Mesenchymal stem cell (in vitro differentiated cells and primary cell): ENCODE data around the gene NRXN3.

Experiments
- DNase-seq: peaks from one replicate; pipeline ENCODE4 v3.0.0-alpha.2; 2013
- H2AFZ ChIP-seq: one replicate; pipeline ENCODE4 v1.6.1; 2013; ENCODE audit warnings: low read depth, mild to moderate bottlenecking, control low read depth, inconsistent platforms, low read length, moderate library complexity
- H2AK5ac ChIP-seq: 2 replicates; pipeline ENCODE4 v1.6.1; 2013; ENCODE audit warnings: low read length, moderate library complexity, mild to moderate bottlenecking, inconsistent platforms; ENCODE audit not compliant: severe bottlenecking
- H2BK120ac ChIP-seq: one replicate; pipeline ENCODE4 v1.6.1; 2013; ENCODE audit warnings: low read depth, mild to moderate bottlenecking, inconsistent platforms, low read length, moderate library complexity
- H2BK12ac ChIP-seq, 2 experiments: one replicate each; pipeline ENCODE4 v1.6.1; 2013; ENCODE audit warnings: inconsistent platforms in 2 of 2, low read length in 2 of 2, mild to moderate bottlenecking in 2 of 2, moderate library complexity in 2 of 2, control low read depth in 1 of 2
- H2BK15ac ChIP-seq: one replicate; pipeline ENCODE4 v1.6.1; 2013; ENCODE audit warnings: mild to moderate bottlenecking, low read depth, inconsistent platforms; ENCODE audit not compliant: poor library complexity, severe bottlenecking
- H2BK5ac ChIP-seq: 2 replicates; pipeline ENCODE4 v1.6.1; 2013; ENCODE audit warnings: low read depth, mild to moderate bottlenecking, low read length, control low read depth, inconsistent platforms; ENCODE audit not compliant: poor library complexity, severe bottlenecking
- H3K14ac ChIP-seq, 2 experiments: one replicate each; pipeline ENCODE4 v1.6.1; 2013; ENCODE audit warnings: inconsistent platforms in 2 of 2, low read length in 2 of 2, control low read depth in 1 of 2, mild to moderate bottlenecking in 1 of 2, moderate library complexity in 1 of 2
- H3K18ac ChIP-seq, 2 experiments: one replicate each; pipeline ENCODE4 v1.6.1; 2013; ENCODE audit warnings: inconsistent platforms in 2 of 2, low read length in 2 of 2, control low read depth in 1 of 2, low read depth in 1 of 2, mild to moderate bottlenecking in 1 of 2
- H3K23ac ChIP-seq, 2 experiments: one replicate each; pipeline ENCODE4 v1.6.1; 2013; ENCODE audit warnings: inconsistent platforms in 2 of 2, low read length in 2 of 2, mild to moderate bottlenecking in 2 of 2, moderate library complexity in 2 of 2, control low read depth in 1 of 2
- H3K27ac ChIP-seq: 2 replicates; pipeline ENCODE4 v1.5.1; 2013; ENCODE audit warnings: mild to moderate bottlenecking, moderate library complexity, low read length, control low read depth, inconsistent platforms; ENCODE audit not compliant: poor library complexity, severe bottlenecking
- H3K27me3 ChIP-seq, 2 experiments: 2 replicates each; pipeline versions ENCODE4 v1.6.1 to v1.7.0; 2013; ENCODE audit warnings: low read length in 2 of 2, mild to moderate bottlenecking in 2 of 2, moderate library complexity in 2 of 2, control low read depth in 1 of 2, inconsistent platforms in 1 of 2; ENCODE audit not compliant: control insufficient read depth in 1 of 2, insufficient read depth in 1 of 2
- H3K36me3 ChIP-seq, 2 experiments: 2 replicates each; pipeline versions ENCODE4 v1.6.1 to v1.7.0; 2013; ENCODE audit warnings: low read length in 2 of 2, control low read depth in 1 of 2, inconsistent platforms in 1 of 2, low read depth in 1 of 2, mild to moderate bottlenecking in 1 of 2; ENCODE audit not compliant: insufficient read depth in 2 of 2, control insufficient read depth in 1 of 2
- H3K4ac ChIP-seq, 2 experiments: one replicate each; pipeline ENCODE4 v1.6.1; 2013; ENCODE audit warnings: inconsistent platforms in 2 of 2, low read length in 2 of 2, mild to moderate bottlenecking in 2 of 2, moderate library complexity in 2 of 2, control low read depth in 1 of 2, low read depth in 1 of 2
- H3K4me1 ChIP-seq: 2 replicates; pipeline ENCODE4 v1.6.1; 2013; ENCODE audit warnings: low read depth, low read length, control low read depth; ENCODE audit not compliant: control insufficient read depth, insufficient read depth
- H3K4me2 ChIP-seq: 2 replicates; pipeline ENCODE4 v1.6.1; 2013; ENCODE audit warnings: low read length, mild to moderate bottlenecking, inconsistent platforms; ENCODE audit not compliant: poor library complexity, severe bottlenecking
- H3K4me3 ChIP-seq, 2 experiments: 2 replicates each; pipeline versions ENCODE4 v1.5.1 to v1.7.0; 2013; ENCODE audit warnings: low read length in 2 of 2, mild to moderate bottlenecking in 2 of 2, control low read depth in 1 of 2, low read depth in 1 of 2; ENCODE audit not compliant: insufficient read depth in 1 of 2
- H3K79me1 ChIP-seq: replicated peaks from 2 replicates; pipeline ENCODE4 v1.6.1; 2013; ENCODE audit warnings: mild to moderate bottlenecking, control low read depth, low read length, inconsistent platforms; ENCODE audit not compliant: poor library complexity, severe bottlenecking
- H3K9ac ChIP-seq: 2 replicates; pipeline ENCODE4 v1.7.0; 2013; ENCODE audit warnings: mild to moderate bottlenecking, low read length, moderate library complexity
- H3K9me3 ChIP-seq: 2 replicates; pipeline ENCODE4 v1.7.0; 2013; ENCODE audit warnings: mild to moderate bottlenecking, low read length; ENCODE audit not compliant: control insufficient read depth
- H4K8ac ChIP-seq: one replicate; pipeline ENCODE4 v1.6.1; 2013; ENCODE audit warnings: inconsistent platforms, mild to moderate bottlenecking, low read length, moderate library complexity
- H4K91ac ChIP-seq: one replicate; pipeline ENCODE4 v1.6.1; 2013; ENCODE audit warnings: mild to moderate bottlenecking, low read length, inconsistent platforms
- WGBS: methylation state at CpG from one replicate; pipeline ENCODE4 v1.1.7; 2013; ENCODE audit warnings: mixed read lengths; 5-methylcytosine and 5-hydroxymethylcytosine counted together

The NRXN3 gene

DNA sequence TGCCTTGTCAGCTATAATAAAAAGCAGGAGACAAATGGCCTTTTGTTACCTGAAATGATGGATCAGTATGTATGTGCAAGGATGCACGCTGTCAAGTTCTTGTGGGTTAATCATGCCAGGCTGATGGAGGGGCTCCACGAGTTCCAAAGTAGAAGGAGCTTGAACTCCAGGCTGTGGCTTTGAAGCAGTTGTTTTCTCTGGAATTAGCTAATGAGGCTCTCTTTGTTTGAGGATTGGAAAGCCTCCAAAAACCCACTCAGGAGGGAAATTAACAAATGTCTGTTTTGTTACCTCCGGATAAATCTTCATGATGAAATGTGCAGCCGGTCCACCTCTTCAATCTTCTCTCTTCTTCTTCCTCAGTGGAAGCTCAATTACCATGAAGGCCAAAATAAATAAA is 1435.7 kb downstream of the NRXN3 start:
- Histone ChIP-seq H3K27me3 (no peaks in the 10 kb centered on the region), H2BK12ac (no peak overlapping the region)
- WGBS, result 86% methylated on average over 4 of the region's 4 CpGs

DNA sequence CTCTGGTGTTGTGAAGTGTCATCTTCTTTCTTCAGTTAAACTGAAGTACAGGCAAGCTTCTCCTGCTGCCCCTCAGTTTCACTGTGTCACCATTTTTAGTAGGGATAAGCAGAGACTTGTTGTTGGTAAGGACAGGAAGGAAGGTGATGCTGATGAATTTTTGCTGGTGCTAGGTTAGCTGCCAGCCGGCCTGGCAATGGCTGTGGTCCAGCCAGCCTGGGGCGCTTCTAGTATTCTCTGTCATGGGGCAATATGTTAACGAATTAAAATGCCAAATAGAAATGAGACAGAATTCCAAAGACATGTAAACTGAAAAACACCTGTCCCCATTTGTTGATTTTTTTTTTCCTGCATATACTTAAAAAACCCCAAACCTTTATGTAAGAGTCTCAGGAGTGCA is 1438.3 kb downstream of the NRXN3 start:
- 78% methylated on average over 1 of the region's 3 CpGs for WGBS

More for the DNA sequence above, 1435.7 kb downstream of the NRXN3 start:
- no peak overlapping the region for H3K4me2 ChIP-seq
- H3K9ac ChIP-seq, result no peak overlapping the region
- DNase-seq, result no peak
- no peak overlapping the region for H2AK5ac ChIP-seq
- no peak overlapping the region for H3K14ac ChIP-seq
- H2AFZ ChIP-seq, result no peak overlapping the region
- no peak overlapping the region for H4K8ac ChIP-seq
- H4K91ac ChIP-seq, result no peak overlapping the region
- H3K4me1 ChIP-seq, result no peaks in the 10 kb centered on the region
- H3K18ac ChIP-seq, result no peak overlapping the region
- H2BK15ac ChIP-seq, result no peak overlapping the region
- H3K9me3 ChIP-seq, result no peaks in the 10 kb centered on the region
- no peak overlapping the region for H2BK120ac ChIP-seq
- H3K23ac ChIP-seq, result no peak overlapping the region
- no peak overlapping the region for H3K27ac ChIP-seq
- H2BK5ac ChIP-seq, result no peak overlapping the region
- H3K79me1 ChIP-seq, result no peaks in the 10 kb centered on the region
- H3K4me3 ChIP-seq, result no peak overlapping the region
- H3K36me3 ChIP-seq, result no peaks in the 10 kb centered on the region
- H3K4ac ChIP-seq, result no peak overlapping the region

DNA sequence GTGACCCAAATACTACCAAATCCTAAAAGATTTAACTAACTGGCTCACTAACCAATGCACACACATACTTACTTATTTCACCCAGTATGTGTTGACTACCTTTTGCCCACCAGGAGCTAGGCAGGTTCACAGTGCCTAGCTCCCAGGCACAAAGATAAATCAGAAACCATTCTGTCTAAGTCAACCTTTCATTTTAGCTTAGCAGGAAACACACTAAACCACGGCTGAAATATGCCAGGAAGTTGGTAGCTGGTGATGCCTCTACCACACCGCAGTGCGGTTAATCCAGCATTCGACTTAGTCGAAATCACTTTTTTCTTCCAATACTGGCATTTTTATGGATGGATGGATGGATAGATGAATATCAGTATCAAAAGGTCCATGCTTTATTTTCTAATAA is 1443.5 kb downstream of the NRXN3 start:
- no peak overlapping the region for H2AK5ac ChIP-seq
- no peak overlapping the region for H2BK5ac ChIP-seq

More for the DNA sequence above, 1438.3 kb downstream of the NRXN3 start:
- no peak overlapping the region for H3K9ac ChIP-seq
- no peak overlapping the region for H3K27ac ChIP-seq
- no peaks in the 10 kb centered on the region for H3K79me1 ChIP-seq
- no peak overlapping the region for H3K4me2 ChIP-seq
- H3K18ac ChIP-seq, result no peak overlapping the region
- no peak overlapping the region for H2BK5ac ChIP-seq
- H3K23ac ChIP-seq, result no peak overlapping the region
- no peak overlapping the region for H3K4me3 ChIP-seq
- H3K4me1 ChIP-seq, result no peaks in the 10 kb centered on the region
- H3K4ac ChIP-seq, result no peak overlapping the region
- no peak overlapping the region for H2AFZ ChIP-seq
- no peak overlapping the region for H3K14ac ChIP-seq
- no peak for DNase-seq
- no peak overlapping the region for H2BK120ac ChIP-seq
- H4K91ac ChIP-seq, result no peak overlapping the region
- H2BK12ac ChIP-seq, result no peak overlapping the region
- no peak overlapping the region for H2BK15ac ChIP-seq
- H2AK5ac ChIP-seq, result no peak overlapping the region
- no peaks in the 10 kb centered on the region for H3K27me3 ChIP-seq
- no peaks in the 10 kb centered on the region for H3K9me3 ChIP-seq
- no peaks in the 10 kb centered on the region for H3K36me3 ChIP-seq
- no peak overlapping the region for H4K8ac ChIP-seq

DNA sequence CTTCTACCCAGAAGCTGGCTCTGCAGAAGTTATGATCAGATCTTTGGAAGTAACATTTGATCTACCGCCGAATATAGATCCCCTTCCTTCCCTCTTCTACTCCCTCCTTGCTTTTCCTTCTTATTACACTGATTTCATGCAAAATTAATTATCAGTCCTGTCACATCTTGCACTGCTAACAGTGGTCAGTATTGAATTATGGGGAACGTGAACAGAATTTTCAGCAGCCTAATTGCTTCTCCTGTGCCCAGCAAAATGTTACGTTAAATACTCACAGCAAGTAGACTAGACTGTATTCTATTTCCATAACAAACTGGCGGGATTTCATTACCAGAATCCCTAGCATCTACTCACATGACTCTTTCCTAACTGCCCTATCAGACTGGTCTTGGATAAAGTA is 1444.3 kb downstream of the NRXN3 start:
- Histone ChIP-seq H2BK15ac (no peak overlapping the region), H3K4me3 (no peak overlapping the region), H3K9ac (no peak overlapping the region), H3K9me3 (peaks cover 4% of the 10 kb centered on the region), H3K14ac (no peak overlapping the region), H3K4me2 (no peak overlapping the region), H3K36me3 (no peaks in the 10 kb centered on the region), H3K18ac (no peak overlapping the region), H3K79me1 (no peaks in the 10 kb centered on the region), H4K91ac (no peak overlapping the region), H2BK5ac (no peak overlapping the region), H3K27me3 (no peaks in the 10 kb centered on the region), H3K23ac (no peak overlapping the region), H3K4me1 (no peaks in the 10 kb centered on the region), H3K27ac (no peak overlapping the region), H4K8ac (no peak overlapping the region), H2AK5ac (no peak overlapping the region), H3K4ac (no peak overlapping the region), H2BK12ac (no peak overlapping the region), H2AFZ (no peak overlapping the region), H2BK120ac (no peak overlapping the region)
- no peak for DNase-seq
- WGBS, result 94% methylated on average over 3 of the region's 5 CpGs

More for the DNA sequence above, 1443.5 kb downstream of the NRXN3 start:
- Histone ChIP-seq H3K79me1 (no peaks in the 10 kb centered on the region), H4K91ac (no peak overlapping the region), H3K9ac (no peak overlapping the region), H2AFZ (no peak overlapping the region), H3K27ac (no peak overlapping the region), H3K9me3 (peaks cover 4% of the 10 kb centered on the region), H3K36me3 (no peaks in the 10 kb centered on the region), H3K4me2 (no peak overlapping the region), H2BK15ac (no peak overlapping the region), H3K4ac (no peak overlapping the region), H3K27me3 (no peaks in the 10 kb centered on the region), H3K18ac (no peak overlapping the region), H3K23ac (no peak overlapping the region), H4K8ac (no peak overlapping the region), H2BK120ac (no peak overlapping the region), H3K14ac (no peak overlapping the region), H2BK12ac (no peak overlapping the region), H3K4me3 (no peak overlapping the region), H3K4me1 (no peaks in the 10 kb centered on the region)
- no peak for DNase-seq
- 98% methylated on average over 3 of the region's 5 CpGs for WGBS
